GOT3 (cell line): ENCODE measurements around the gene KLHDC9.

Experiments used
- DNase-seq: peaks from one replicate; lab custom pipeline; 2025; ENCODE audit warnings: mixed read lengths; lab: John Stamatoyannopoulos, UW

Gene KLHDC9

GRCh38 chr1:161076410-161076809 is 21.8 kb upstream of the KLHDC9 start:
- no peak for DNase-seq

- no peak for DNase-seq
These were observed 20.7 kb upstream of the KLHDC9 start for GRCh38 chr1:161077426-161077825.

GRCh38 chr1:161079436-161080110 is 18.6 kb upstream of the KLHDC9 start:
- DNase-seq: no peak

GRCh38 chr1:161080441-161081405 is 17.4 kb upstream of the KLHDC9 start:
- no peak for DNase-seq

GRCh38 chr1:161081519-161081918 is 16.6 kb upstream of the KLHDC9 start:
- DNase-seq: no peak

GRCh38 chr1:161082483-161082882 is 15.7 kb upstream of the KLHDC9 start:
- no peak for DNase-seq

- peak; percentile 57 for DNase-seq
These were observed 15.0 kb upstream of the KLHDC9 start for GRCh38 chr1:161082996-161083747.

GRCh38 chr1:161083748-161084596 is 14.2 kb upstream of the KLHDC9 start:
- no peak for DNase-seq

GRCh38 chr1:161084597-161084988 is 13.6 kb upstream of the KLHDC9 start:
- no peak for DNase-seq

- DNase-seq: no peak
These were observed 13.0 kb upstream of the KLHDC9 start for GRCh38 chr1:161085165-161085564.

- no peak for DNase-seq
These were observed 11.7 kb upstream of the KLHDC9 start for GRCh38 chr1:161086457-161086856.

GRCh38 chr1:161088587-161089110 is 9.5 kb upstream of the KLHDC9 start:
- DNase-seq: no peak

- no peak for DNase-seq
These were observed 8.8 kb upstream of the KLHDC9 start, which contains the start of gene NECTIN4 for GRCh38 chr1:161089251-161089924. NECTIN4 (minus strand) TSS chr1:161089558; CDS start chr1:161089296, 262 bp downstream.

GRCh38 chr1:161089938-161090337 is 8.2 kb upstream of the KLHDC9 start:
- DNase-seq: no peak

- no peak for DNase-seq
These were observed 7.5 kb upstream of the KLHDC9 start for GRCh38 chr1:161090617-161091016.

- no peak for DNase-seq
These were observed 7.1 kb upstream of the KLHDC9 start for GRCh38 chr1:161091093-161091492.

- DNase-seq: no peak
These were observed 6.2 kb upstream of the KLHDC9 start for GRCh38 chr1:161091796-161092507.

- no peak for DNase-seq
These were observed 5.5 kb upstream of the KLHDC9 start for GRCh38 chr1:161092621-161093028.

GRCh38 chr1:161094481-161094880 is 3.7 kb upstream of the KLHDC9 start:
- no peak for DNase-seq

GRCh38 chr1:161095230-161095629 is 2.9 kb upstream of the KLHDC9 start:
- DNase-seq: no peak
